ENCODE results near the gene BBS2. TPM values are rescaled to one million over a fixed set of nuclear protein-coding genes. Genes with fewer than 3 reads are reported as not detected.
A peak's percentile ranks its signal among the peaks of the same experiment; 100 is the strongest.

The BBS2 gene, protein sequence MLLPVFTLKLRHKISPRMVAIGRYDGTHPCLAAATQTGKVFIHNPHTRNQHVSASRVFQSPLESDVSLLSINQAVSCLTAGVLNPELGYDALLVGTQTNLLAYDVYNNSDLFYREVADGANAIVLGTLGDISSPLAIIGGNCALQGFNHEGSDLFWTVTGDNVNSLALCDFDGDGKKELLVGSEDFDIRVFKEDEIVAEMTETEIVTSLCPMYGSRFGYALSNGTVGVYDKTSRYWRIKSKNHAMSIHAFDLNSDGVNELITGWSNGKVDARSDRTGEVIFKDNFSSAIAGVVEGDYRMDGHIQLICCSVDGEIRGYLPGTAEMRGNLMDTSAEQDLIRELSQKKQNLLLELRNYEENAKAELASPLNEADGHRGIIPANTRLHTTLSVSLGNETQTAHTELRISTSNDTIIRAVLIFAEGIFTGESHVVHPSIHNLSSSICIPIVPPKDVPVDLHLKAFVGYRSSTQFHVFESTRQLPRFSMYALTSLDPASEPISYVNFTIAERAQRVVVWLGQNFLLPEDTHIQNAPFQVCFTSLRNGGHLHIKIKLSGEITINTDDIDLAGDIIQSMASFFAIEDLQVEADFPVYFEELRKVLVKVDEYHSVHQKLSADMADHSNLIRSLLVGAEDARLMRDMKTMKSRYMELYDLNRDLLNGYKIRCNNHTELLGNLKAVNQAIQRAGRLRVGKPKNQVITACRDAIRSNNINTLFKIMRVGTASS
- total RNA-seq, result 31.6 and 46.6 TPM in 2 replicates

DNA sequence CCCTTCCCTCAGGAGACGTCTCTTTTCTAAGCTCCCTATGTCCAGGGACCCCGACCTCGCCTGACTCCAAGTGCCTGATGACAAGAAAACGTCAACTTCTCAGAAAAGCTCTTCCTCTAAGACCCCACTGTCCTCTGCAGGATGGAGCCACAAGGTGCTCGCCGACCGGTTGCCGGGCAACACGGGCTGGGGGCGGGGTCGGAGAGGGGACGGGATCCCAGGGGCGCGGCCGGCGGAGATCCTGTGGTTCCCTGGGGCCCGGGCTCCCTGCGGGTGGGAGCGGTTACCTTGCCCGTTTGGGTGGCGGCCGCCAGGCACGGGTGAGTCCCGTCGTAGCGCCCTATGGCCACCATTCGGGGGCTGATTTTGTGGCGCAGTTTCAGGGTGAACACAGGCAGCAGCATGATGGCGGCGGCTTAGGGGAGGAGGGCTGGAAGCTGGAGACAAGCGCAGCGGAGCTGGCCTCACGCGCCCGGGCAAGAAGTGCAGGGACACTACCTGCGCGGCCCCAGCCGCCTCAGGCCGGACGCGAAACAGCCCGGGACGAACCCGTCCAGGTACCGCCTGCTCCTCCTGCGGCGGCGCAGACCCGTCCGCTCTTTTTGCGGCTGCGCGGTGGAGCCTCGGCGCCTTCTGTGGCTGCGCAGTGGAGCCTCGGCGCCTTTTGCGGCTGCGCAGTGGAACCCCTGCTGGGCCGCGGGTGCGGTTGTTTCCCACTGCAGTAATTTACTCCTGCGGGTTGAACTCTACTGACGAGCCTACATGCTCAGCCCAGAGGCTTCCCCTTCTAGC lies at the start of gene BBS2:
Gene BBS2, minus strand, starts transcription at position 566 of the 792 bp plus-strand sequence. Its CDS starts 162 bp downstream, at position 404.
- Histone ChIP-seq H3K27me3 (ENCODE audit: control insufficient read depth, insufficient read depth, low read length) (no peaks in the 10 kb centered on the region), H3K36me3 (ENCODE audit: control insufficient read depth, insufficient read depth, low read length) (no peaks in the 10 kb centered on the region), H3K4me3 (ENCODE audit: low read depth, low read length) (peak within 1 kb of the TSS; percentile 97)
- TF ChIP-seq CTCF (IDR thresholded peaks at IDR 0.05; ENCODE audit: insufficient read depth, low read length, severe bottlenecking), result peak; percentile 3
- no peak for FAIRE-seq
- peak; percentile 72 for DNase-seq (ENCODE audit: low read depth)

DNA sequence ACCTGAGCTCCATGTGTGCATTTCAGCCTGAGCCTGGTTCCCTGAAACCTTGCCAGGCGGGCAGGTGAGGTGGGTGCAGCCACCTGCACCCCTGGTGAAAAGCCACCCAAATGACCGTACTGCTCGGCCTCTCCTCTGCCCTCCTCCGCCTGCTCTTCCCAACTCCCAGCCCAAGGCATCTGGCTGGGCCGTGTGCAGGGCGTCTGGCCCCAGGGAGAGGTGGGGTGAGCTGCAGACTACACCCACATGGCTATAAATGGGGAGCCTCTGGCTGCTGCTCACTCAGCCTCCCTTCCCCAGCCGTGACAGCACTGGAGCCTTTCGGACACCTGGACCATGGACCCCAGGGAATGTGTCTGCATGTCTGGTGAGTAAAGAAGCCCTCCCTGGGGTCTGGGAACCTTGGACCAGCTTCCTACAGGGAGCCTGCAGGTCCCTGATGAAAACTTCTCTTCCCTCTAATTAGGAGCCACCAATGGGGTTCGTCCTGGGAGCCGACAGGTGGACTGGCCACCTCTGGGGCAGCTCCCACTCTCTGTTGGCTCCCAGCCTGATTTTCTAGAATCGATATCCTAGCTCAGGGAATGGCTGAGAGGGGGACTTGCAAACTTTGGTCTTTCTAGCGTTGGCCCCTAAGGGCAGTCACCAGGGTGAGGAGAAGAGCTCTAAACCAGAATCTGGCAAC lies 45.1 kb upstream of the BBS2 start, which contains the start of gene MT4:
Gene MT4, plus strand, starts transcription at position 281 of the 685 bp plus-strand sequence. Its CDS starts 56 bp downstream, at position 337.
- peaks cover 1% of the 10 kb centered on the region for H3K27me3 ChIP-seq (ENCODE audit: control insufficient read depth, insufficient read depth, low read length)
- no peaks in the 10 kb centered on the region for H3K36me3 ChIP-seq (ENCODE audit: control insufficient read depth, insufficient read depth, low read length)
- TF ChIP-seq CTCF (IDR thresholded peaks at IDR 0.05; ENCODE audit: insufficient read depth, low read length, severe bottlenecking), result no peak
- no peak within 1 kb of the TSS for H3K4me3 ChIP-seq (ENCODE audit: low read depth, low read length)
- DNase-seq (ENCODE audit: low read depth), result no peak
- FAIRE-seq, result no peak

DNA sequence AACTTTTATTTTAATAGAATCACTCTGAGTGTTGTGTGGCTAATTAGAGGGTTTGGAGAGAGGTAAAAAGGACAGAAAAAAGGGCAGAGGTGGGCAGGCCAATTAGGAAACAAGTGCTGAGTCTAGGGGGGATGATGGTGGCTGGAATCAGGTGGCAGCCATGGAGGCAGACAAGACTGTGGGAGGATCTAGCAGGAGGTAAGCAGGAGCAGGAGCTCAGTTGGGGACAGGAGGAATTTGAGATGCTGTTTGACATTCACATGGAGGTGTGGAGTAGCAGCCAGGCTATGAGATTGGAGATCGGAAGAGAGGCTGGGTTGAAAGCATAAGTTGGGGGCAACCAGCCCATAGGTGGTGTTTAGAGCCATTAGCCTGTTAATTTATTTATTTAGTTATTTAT lies 41.3 kb upstream of the BBS2 start:
- H3K36me3 ChIP-seq (ENCODE audit: control insufficient read depth, insufficient read depth, low read length), result no peaks in the 10 kb centered on the region
- DNase-seq (ENCODE audit: low read depth), result no peak
- TF ChIP-seq CTCF (IDR thresholded peaks at IDR 0.05; ENCODE audit: insufficient read depth, low read length, severe bottlenecking), result no peak
- FAIRE-seq, result no peak
- peaks cover 1% of the 10 kb centered on the region for H3K27me3 ChIP-seq (ENCODE audit: control insufficient read depth, insufficient read depth, low read length)
- no peak overlapping the region for H3K4me3 ChIP-seq (ENCODE audit: low read depth, low read length)

DNA sequence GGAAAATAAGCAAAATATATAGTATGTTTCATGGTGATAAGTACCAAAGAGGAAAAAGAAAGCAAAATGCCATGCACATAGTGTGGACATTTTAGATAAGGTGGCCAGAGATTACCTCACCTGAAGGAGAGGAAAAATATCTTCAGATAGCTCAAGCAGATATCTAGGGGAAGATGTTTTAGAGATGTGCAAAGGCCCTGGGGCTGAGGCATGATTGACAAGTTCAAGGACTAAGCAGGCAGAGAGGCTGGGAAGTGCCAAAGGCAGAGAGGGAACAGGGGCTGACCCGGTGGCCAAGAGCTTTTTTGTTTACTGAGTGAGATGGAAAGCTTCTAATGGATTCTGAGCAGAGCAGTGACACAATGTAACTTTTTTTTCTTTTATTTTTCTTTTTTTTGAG lies 40.6 kb upstream of the BBS2 start:
- no peak for TF ChIP-seq CTCF (IDR thresholded peaks at IDR 0.05; ENCODE audit: insufficient read depth, low read length, severe bottlenecking)
- FAIRE-seq (no peak), DNase-seq (ENCODE audit: low read depth) (no peak)
- Histone ChIP-seq H3K27me3 (ENCODE audit: control insufficient read depth, insufficient read depth, low read length) (peaks cover 1% of the 10 kb centered on the region), H3K4me3 (ENCODE audit: low read depth, low read length) (no peak overlapping the region), H3K36me3 (ENCODE audit: control insufficient read depth, insufficient read depth, low read length) (no peaks in the 10 kb centered on the region)

GRCh38 chr16:56559109-56559508 lies 39.3 kb upstream of the BBS2 start:
- no peak for TF ChIP-seq CTCF (IDR thresholded peaks at IDR 0.05; ENCODE audit: insufficient read depth, low read length, severe bottlenecking)
- DNase-seq (ENCODE audit: low read depth), result no peak
- Histone ChIP-seq H3K27me3 (ENCODE audit: control insufficient read depth, insufficient read depth, low read length) (peaks cover 3% of the 10 kb centered on the region), H3K36me3 (ENCODE audit: control insufficient read depth, insufficient read depth, low read length) (no peaks in the 10 kb centered on the region), H3K4me3 (ENCODE audit: low read depth, low read length) (no peak overlapping the region)
- peak; percentile 50 for FAIRE-seq
